Ectodermal cell (in vitro differentiated cells): ENCODE data around the gene GANAB.

Experiments used
- H3K27ac ChIP-seq: 2 replicates; pipeline ENCODE4 v1.7.0; 2013; ENCODE audit warnings: mild to moderate bottlenecking, low read depth, low read length; ENCODE audit not compliant: insufficient read depth, poor library complexity, severe bottlenecking
- H3K27me3 ChIP-seq: 2 replicates; pipeline ENCODE4 v1.7.0; 2013; ENCODE audit warnings: mild to moderate bottlenecking, low read length; ENCODE audit not compliant: insufficient read depth, control insufficient read depth, poor library complexity, severe bottlenecking
- H3K36me3 ChIP-seq: one replicate; pipeline ENCODE4 v1.7.0; 2013; ENCODE audit warnings: low read length; ENCODE audit not compliant: control insufficient read depth, insufficient read depth
- H3K4me1 ChIP-seq: one replicate; pipeline ENCODE4 v1.7.0; 2013; ENCODE audit warnings: low read length; ENCODE audit not compliant: control insufficient read depth, insufficient read depth
- H3K4me3 ChIP-seq: 2 replicates; pipeline ENCODE4 v1.7.0; 2013; ENCODE audit warnings: low read depth, low read length, control low read depth; ENCODE audit not compliant: insufficient read depth
- H3K9me3 ChIP-seq: 2 replicates; pipeline ENCODE4 v1.7.0; 2013; ENCODE audit warnings: mild to moderate bottlenecking, low read length, moderate library complexity; ENCODE audit not compliant: control insufficient read depth
- WGBS, 2 experiments: methylation state at CpG; one replicate each; pipeline ENCODE4 v1.1.7; 2013; ENCODE audit warnings: missing lambda C conversion rate in 2 of 2; 5-methylcytosine and 5-hydroxymethylcytosine counted together

GANAB gene

GRCh38 chr11:62669420-62670161 lies 23.2 kb upstream of the GANAB start:
- peaks cover 14% of the 10 kb centered on the region for H3K4me1 ChIP-seq
- H3K27ac ChIP-seq, result no peak overlapping the region
- no peaks in the 10 kb centered on the region for H3K9me3 ChIP-seq
- 80 to 88% methylated on average over 4 of the region's 4 CpGs for WGBS, 2 experiments
- H3K4me3 ChIP-seq, result no peak overlapping the region
- H3K36me3 ChIP-seq, result peaks cover 10% of the 10 kb centered on the region
- H3K27me3 ChIP-seq, result no peaks in the 10 kb centered on the region

GRCh38 chr11:62667460-62667859 lies 21.0 kb upstream of the GANAB start:
- H3K4me1 ChIP-seq, result peaks cover 14% of the 10 kb centered on the region
- no peak overlapping the region for H3K4me3 ChIP-seq
- H3K36me3 ChIP-seq, result peaks cover 8% of the 10 kb centered on the region
- no peaks in the 10 kb centered on the region for H3K27me3 ChIP-seq
- WGBS, 2 experiments, result 87 to 98% methylated on average over 2 of the region's 2 CpGs
- no peaks in the 10 kb centered on the region for H3K9me3 ChIP-seq
- no peak overlapping the region for H3K27ac ChIP-seq

GRCh38 chr11:62666259-62666926 lies 20.0 kb upstream of the GANAB start:
- H3K27ac ChIP-seq, result no peak overlapping the region
- H3K27me3 ChIP-seq, result no peaks in the 10 kb centered on the region
- no peaks in the 10 kb centered on the region for H3K9me3 ChIP-seq
- peaks cover 8% of the 10 kb centered on the region for H3K36me3 ChIP-seq
- H3K4me3 ChIP-seq, result peak overlapping the region; percentile 97
- H3K4me1 ChIP-seq, result peaks cover 14% of the 10 kb centered on the region
- WGBS, 2 experiments, result 62 to 63% methylated on average over 16 of the region's 16 CpGs

GRCh38 chr11:62665599-62666258 lies 19.3 kb upstream of the GANAB start:
- H3K36me3 ChIP-seq, result peaks cover 8% of the 10 kb centered on the region
- no peaks in the 10 kb centered on the region for H3K27me3 ChIP-seq
- H3K4me3 ChIP-seq, result peak overlapping the region; percentile 97
- 3 to 4% methylated on average over 39 of the region's 39 CpGs for WGBS, 2 experiments
- peak overlapping the region; percentile 80 for H3K27ac ChIP-seq
- peaks cover 14% of the 10 kb centered on the region for H3K4me1 ChIP-seq
- no peaks in the 10 kb centered on the region for H3K9me3 ChIP-seq

GRCh38 chr11:62665075-62665598 lies 18.7 kb upstream of the GANAB start, which contains the start of the genes C11orf98 and CSKMT:
C11orf98 (minus strand) TSS chr11:62665210; CDS start chr11:62665169, 41 bp downstream.
CSKMT (plus strand) TSS chr11:62665312; CDS start chr11:62665880, 568 bp downstream.
- Histone ChIP-seq H3K36me3 (peaks cover 8% of the 10 kb centered on the region), H3K4me1 (peaks cover 14% of the 10 kb centered on the region), H3K4me3 (peak within 1 kb of the TSS; percentile 97), H3K27ac (peak within 1 kb of the TSS; percentile 90), H3K9me3 (no peaks in the 10 kb centered on the region), H3K27me3 (no peaks in the 10 kb centered on the region)
- WGBS, 2 experiments, result 0 to 1% methylated on average over 47 of the region's 47 CpGs

- 3% methylated on average over 36 of the region's 36 CpGs for WGBS, 2 experiments
- Histone ChIP-seq H3K9me3 (no peaks in the 10 kb centered on the region), H3K4me3 (peak overlapping the region; percentile 97), H3K36me3 (peaks cover 8% of the 10 kb centered on the region), H3K27me3 (no peaks in the 10 kb centered on the region), H3K4me1 (peaks cover 14% of the 10 kb centered on the region), H3K27ac (peak overlapping the region; percentile 90)
These were observed 18.1 kb upstream of the GANAB start for GRCh38 chr11:62664405-62665074.

- 72 to 79% methylated on average over 5 of the region's 5 CpGs for WGBS, 2 experiments
These were observed 10.5 kb upstream of the GANAB start for GRCh38 chr11:62656796-62657429.

GRCh38 chr11:62654297-62654696 lies 7.9 kb upstream of the GANAB start:
- WGBS, 2 experiments, result 94% methylated on average over 11 of the region's 11 CpGs
- H3K4me3 ChIP-seq, result no peak overlapping the region
- peaks cover 6% of the 10 kb centered on the region for H3K36me3 ChIP-seq
- no peaks in the 10 kb centered on the region for H3K4me1 ChIP-seq
- H3K27ac ChIP-seq, result no peak overlapping the region
- H3K27me3 ChIP-seq, result no peaks in the 10 kb centered on the region
- H3K9me3 ChIP-seq, result no peaks in the 10 kb centered on the region

More at GRCh38 chr11:62656796-62657429, 10.5 kb upstream of the GANAB start:
- Histone ChIP-seq H3K27ac (no peak overlapping the region), H3K4me1 (no peaks in the 10 kb centered on the region), H3K9me3 (no peaks in the 10 kb centered on the region), H3K27me3 (no peaks in the 10 kb centered on the region), H3K4me3 (no peak overlapping the region), H3K36me3 (no peaks in the 10 kb centered on the region)

- H3K27me3 ChIP-seq, result no peaks in the 10 kb centered on the region
- peak overlapping the region; percentile 96 for H3K4me3 ChIP-seq
- peaks cover 8% of the 10 kb centered on the region for H3K36me3 ChIP-seq
- WGBS, 2 experiments, result 41% methylated on average over 16 of the region's 16 CpGs
- peak overlapping the region; percentile 79 for H3K27ac ChIP-seq
- no peaks in the 10 kb centered on the region for H3K9me3 ChIP-seq
- no peaks in the 10 kb centered on the region for H3K4me1 ChIP-seq
These were observed 6.0 kb upstream of the GANAB start for GRCh38 chr11:62652161-62653006.
